Left forelimb (tissue), 1 donor: ENCODE measurements around the gene WASL.
"Not testable (repeated sequence)": the region's sequence is repeated elsewhere in the genome, so short reads cannot be mapped to it uniquely, and the experiment has no call there.

Experiments
- DNase-seq: peaks from one replicate; pipeline ENCODE4 v3.0.0-alpha.2; 2018; ENCODE audit warnings: low spot score

Gene WASL

DNA sequence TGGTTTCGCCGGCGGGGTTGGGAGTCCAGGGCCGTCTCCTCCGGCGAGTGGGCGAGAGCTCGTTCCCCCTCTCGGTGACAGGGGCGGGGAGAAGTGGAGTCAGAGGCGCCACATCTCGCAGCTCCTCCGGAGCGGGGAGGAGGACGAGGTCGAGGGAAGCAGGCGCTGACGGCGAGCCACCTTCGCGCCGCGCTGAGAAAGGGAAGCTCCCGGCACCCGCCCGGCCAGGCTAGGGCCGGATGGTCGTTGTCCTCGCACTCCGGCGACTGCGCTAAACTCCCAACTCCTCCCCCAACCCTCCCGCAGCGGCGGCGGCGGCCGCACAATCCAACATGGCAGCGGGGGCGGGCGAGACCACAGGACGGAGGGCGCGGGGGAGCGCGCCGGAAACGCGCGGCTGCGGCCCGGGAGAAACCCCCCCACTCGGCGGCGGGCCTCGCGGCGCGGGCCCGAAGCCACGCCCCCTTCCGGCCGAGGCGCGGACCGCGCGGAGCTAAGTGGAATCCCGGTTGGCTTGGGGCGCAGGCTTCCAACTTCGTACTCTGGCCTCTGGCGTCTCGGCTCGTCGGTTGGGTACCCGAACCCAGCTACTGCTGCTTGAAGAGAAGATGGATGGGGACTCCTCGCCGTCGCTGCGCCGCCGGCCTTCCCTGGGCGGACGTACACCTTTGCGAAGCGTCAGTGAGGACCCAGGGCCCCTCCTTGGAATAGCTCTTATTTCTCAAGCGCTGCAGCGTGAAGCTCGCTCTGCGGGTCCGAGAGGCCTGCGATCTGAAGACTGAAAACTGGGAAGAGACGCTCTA is at the start of gene WASL:
TSS of gene WASL (minus strand) at position 270 of the 803 bp plus-strand sequence. CDS start at position 1, 269 bp downstream.
- peak; percentile 96 for DNase-seq

DNA sequence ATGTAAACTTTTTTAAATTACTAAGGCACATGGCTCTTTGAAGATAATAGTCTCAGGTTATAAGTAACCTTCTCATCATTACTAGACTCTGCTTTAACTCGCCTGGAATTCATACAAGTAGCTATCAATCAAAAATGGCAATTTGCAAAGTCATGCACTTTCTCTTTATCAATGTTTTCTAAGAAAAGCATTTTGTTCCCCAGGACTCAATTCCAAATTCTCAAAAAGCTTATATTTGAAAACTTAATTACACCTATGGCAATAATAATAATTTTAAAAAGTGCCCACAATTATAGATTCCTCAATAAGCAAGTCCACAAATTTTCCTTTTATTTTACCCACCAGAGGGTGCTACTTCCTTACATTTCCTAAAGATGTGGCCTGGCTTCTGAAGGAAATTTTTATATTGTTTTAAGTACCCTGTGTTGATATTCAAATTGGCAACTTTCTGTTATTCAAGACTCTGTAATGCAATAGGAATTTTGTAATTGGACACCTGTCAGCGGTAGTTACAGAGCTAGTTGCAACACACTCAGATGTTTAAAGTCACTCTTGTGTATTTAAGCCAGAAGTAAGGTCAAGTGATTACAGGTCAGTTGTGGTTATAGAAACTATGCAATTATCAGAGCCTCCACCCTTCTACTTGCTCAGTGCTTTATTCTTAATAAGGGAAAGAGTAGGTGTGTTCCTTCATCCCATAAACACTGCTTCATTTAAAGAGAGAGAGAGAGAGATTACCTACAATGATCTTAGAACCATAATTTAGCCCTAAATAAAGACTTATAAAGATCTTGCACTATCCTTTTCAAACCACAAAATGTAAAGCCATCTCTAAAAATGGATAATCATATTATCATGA is 49.1 kb upstream of the WASL start:
- no peak for DNase-seq

DNA sequence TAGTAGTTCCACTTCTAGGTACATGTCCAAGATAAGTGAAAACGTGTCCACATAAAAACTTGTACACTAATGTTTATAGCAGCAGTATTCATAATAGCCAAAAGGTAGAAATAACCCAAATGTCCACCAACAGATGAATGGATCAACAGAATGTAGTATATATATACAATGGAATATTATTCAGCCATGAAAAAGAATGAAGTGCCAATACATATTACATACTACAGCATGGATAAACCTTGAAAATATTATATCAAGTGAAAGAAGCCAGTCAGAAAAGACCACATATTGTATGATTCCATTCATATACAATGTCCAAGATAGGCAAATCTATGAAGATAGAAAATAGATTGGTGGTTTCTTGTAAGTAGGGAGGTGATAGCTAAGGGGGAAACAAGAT is 47.8 kb upstream of the WASL start:
- DNase-seq: no peak

DNA sequence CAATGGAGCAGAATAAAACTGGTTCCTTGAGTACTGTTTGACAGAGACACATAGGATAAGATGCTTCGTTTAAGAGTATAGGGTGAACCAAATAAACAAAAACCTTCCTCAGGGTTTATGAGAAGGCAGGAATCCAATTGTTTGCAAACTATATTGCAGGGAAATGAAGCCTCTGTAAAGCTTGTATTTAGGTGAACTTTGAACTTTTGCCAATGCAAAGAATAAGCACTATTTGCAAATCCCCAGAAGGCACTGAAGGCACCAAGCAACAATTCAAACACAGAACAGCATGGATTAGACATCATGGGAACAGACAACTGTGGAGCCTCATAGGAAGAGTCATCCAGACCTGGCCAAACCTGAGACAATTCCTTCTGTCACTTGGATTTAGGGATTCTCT is 47.1 kb upstream of the WASL start:
- DNase-seq: no peak

DNA sequence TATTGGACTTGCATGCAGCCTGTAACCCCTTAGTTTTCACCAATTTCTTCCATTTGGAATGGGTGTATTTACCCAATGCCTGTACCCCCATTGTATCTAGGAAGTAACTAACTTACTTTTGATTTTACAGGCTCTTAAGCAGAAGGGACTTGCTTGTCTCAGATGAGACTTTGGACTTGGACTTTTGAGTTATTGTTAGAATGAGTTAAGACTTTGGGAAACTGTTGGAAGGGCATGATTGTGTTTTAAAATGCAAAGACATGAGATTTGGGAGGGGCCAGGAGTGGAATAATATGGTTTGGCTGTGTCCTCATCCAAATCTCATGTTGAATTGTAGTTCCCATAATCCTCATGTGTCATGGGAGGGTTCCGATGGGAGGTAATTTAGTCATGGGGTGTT is 46.3 kb upstream of the WASL start:
- DNase-seq: not testable (repeated sequence)

DNA sequence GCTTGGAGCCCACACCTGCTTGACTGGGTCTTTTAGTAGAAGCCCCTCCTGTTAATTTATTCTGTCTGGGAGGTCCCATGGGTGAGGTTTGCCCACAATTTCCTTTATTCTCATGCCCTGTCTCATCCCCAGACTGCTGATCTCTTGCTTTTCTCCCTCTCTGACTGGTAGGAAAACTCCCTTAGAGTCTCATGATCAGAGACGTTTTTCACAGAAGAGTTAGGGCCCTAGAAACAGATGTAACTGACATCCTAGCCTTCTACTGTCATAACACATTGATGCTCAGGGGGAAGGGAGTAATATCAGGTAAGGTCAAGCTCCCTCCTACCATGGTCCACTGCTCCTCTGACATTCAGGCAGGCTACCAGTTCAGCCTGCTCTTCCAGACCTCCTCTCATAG is 43.7 kb upstream of the WASL start:
- no peak for DNase-seq

DNA sequence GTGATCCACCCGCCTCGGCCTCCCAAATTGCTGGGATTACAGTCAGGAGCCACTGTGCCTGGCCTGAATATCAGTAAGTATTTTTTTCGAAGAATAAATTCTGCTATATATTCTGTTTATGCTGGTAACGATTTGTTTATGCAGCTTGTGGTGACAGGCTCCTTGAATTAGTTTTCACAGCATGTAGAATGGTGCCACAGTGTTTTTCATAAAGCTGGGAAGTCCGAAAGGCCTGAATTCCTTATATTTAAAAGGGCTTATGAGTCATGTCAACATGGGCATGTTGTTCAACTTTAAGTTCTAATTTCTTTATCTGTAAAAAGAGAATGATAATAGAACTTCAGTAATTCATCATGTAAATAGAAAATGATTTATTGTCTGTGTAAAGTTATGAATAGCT is 42.2 kb upstream of the WASL start:
- DNase-seq: no peak

DNA sequence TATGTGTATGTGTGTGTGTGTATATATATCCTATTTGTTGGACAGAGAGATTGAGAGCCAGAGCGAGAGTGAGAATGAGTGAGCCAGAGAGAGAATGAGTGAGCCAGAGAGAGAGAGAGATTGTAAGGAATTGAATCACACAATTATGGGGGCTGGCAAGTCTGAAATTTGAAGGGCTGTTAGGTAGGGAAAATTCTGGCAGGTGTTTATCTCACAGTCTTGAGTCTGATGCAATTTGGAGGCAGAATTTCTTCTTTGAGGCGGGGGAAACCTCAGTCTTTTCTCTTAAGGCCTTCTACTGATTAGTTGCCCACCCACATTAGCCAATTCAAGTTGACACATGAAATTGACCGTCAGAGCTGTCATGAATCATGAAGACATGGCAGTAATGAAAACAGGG is 41.0 kb upstream of the WASL start:
- no peak for DNase-seq

DNA sequence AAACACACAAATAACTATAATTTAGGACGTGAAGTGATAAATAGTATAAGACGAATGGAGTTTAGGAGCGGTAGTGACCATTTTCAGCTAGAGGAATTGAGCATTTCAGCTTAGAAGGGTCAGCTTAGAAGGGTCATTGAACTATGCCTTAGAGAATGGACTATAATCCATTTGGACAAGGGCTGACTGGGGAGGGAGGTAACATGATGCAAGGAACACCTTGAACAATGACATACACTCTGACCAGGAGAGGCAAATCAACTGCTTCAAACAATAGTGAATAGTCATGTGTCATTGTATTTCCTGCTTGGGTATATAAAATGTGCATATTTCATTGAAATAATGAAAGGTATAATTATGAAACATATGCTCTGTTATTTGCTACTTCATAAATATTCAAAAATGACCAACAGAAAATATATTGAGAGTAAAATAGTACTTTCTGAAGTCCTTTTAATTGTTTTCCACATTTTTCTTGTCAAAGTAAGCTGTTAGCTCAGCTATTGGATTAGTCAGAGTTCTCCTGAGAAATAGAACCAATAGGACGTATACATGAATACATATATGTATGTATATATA is 40.5 kb upstream of the WASL start:
- no peak for DNase-seq

DNA sequence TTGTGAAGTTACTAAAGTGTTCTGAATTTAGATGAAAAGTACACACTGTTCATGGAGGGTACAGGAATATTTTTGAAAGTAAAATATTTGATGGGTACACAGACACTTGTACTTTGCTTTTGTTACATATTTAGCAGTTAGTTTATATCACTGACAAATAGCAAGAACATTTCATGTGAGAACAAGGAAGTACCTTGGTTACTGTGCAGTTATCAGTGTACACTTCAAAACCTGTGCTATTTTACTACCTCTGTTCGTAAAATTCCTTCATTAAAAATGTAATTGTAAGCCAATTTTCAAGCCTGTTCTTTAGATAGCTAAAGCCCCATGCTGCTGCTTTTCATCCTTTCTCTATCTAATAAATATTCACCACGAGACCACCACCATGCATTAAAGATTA is 39.8 kb upstream of the WASL start:
- no peak for DNase-seq

DNA sequence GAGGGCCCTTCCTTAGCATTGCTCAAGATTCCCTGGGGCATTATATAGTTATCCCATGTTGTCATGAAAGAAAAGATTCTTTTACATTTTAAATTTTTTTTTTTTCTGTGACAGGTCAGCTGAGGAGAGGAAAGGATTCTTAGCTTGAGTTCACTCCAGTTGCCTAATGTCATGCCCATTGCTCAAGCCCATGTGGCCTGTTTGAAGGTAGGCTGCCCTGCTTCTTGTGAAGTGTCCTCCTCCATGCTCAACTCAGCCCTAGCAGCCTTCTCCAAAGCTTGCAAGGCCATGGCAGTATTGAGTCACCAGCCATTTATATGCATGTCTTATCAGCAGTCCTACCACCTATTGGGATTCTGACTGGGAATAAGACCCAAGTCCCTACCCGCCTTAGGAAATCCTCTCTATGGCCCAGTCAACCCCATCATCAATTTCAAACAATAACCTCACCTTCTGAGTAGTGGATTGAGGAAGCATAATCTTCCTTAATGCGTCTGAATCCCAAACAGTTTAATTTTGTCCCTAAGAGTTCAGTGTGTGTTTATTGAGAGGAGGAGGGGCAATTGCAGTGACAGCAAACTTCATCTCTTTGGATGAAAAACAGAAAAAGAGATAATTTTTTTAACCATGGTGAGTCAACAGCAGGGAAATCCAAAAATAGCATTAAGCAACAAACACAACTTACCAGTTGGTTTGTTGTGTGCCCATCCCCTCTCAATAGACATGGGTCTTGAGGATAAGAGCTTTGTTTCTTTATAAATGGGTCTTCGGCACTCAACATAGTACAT is 38.6 kb upstream of the WASL start:
- no peak for DNase-seq

DNA sequence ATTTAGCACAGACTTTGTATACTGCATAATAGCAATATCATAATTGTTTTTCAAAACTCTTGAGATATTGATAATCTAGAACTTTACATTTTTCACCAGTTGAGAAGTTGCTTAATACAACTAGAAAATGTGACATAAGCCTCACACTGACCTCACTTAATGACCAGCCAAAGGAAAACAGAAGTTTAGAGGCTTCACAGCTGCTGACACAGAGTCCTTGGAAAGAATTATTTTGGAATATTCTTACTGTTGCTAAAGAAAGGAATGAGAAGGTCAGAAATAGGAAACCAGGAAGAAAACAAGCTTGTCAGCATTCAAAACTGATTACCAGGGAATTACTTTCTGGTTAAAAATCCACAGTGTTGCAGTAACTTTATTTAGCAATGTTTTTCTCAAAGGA is 35.5 kb upstream of the WASL start:
- no peak for DNase-seq

DNA sequence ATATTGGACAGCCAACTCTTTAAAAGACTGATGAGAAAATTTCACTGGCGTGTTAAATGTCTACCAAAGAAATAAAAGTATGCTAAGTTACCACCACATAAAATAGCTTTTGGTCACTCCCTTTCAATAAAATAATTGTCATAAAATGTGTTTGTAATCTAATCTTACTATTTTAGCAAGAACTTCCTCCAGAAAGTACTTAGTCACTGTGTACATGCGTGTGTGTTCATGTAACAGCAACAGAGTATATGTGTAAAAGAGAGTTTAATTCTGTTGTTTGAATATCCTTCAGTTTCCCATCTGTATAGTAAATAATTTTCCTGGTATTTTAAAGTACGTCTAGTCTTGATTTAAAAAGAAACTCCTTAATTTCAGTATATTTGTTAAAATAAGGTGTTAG is 35.0 kb upstream of the WASL start:
- no peak for DNase-seq

DNA sequence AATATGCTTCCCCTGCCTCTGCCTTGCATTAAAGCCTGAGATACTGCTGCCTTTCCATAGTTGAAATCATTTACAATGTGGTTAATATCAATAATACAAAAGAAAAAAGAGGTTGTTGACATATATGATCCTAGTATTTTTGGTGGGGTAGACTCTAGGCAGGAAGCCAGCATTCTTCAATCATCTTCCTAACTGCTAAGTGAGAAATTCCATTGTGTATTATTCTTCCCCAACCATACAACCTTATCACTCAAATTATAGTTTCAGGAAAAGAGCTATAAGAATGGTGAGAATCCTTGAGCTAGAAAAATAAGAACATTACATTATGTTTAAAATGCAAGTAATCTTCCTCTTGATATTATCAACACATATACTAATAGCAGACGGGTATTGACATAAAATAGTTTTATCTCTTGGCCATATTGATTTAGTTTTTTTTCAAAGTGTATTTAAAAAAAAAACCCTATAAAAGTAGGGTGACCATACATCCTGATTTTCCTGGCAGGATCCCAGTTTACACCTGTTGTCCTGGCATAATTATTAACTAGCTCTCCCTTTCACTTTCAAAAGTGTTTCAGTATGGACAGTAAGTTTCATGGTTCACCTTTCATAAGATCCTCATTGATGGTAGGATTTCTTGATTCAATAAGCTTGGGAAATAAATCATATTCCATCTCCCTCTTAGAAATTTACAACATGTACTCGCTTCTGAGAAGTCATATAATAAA is 33.4 kb upstream of the WASL start:
- DNase-seq: no peak

DNA sequence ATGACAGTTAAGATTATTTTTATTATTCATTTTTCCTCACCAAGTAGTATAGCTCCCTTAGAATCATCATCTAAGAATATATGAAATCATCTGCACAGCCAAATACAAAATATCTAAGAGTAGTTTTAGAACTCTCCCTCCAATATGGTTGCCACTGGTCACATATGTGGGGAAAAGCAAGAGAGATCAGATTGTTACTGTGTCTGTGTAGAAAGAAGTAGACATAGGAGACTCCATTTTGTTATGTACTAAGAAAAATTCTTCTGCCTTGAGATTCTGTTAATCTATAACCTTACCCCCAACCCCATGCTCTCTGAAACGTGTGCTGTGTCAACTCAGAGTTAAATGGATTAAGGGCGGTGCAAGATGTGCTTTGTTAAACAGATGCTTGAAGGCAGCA is 31.7 kb upstream of the WASL start:
- DNase-seq: not testable (repeated sequence)

DNA sequence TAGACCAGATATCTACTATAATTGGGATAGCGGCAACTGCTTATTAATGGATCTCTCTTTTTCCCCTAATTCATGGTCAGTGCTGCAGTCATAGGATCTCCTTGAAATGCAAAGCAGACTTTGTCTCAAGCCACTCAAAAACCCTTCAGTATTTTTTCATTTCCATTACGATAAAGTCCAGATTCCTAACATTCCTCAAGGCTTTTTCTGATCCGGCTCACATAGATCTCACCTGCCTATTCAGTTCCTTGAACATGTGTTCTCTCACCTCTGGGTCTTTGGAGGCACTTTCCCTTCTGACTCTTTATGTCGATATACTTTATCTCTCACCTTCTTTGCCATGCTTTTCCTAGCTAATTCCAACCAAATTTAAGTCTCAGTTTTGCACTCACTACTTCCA is 25.7 kb upstream of the WASL start:
- DNase-seq: no peak

DNA sequence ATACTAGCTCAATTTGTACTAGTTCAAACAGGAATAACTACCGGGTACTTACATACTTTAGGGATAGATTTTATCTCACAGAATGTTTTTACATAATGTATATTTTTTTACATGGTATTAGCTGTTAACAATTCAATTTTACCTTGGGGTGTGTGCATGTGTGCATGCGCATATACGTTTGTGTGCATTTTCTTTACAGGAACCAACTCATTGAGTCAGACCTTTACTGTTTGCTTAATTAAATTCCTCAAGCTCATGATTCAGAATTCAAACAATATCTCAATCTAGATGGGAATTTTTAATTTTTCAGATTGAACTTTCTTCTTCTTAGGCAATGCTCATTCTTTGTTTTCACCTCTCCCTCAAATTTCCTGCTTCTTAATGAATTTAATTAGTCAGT is 24.7 kb upstream of the WASL start:
- no peak for DNase-seq

DNA sequence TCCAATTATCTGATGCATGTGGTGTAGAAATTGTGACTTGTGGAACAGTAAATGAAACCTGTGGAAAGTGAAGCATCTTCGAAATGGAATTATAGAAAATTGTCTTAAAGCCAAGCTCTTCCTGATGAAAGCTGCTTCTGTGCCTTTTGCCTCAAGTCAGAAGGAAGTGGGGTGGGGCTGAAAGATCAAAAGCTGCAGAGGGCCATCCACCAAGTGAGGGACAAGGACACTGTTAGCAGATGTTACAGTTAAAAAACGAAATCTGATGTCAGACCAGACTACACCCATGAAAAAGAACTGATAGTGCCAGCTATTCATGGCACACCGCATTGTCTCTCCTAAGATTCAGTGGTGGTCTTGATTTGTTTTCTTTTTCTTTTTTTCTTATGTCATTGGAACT is 23.8 kb upstream of the WASL start:
- no peak for DNase-seq

DNA sequence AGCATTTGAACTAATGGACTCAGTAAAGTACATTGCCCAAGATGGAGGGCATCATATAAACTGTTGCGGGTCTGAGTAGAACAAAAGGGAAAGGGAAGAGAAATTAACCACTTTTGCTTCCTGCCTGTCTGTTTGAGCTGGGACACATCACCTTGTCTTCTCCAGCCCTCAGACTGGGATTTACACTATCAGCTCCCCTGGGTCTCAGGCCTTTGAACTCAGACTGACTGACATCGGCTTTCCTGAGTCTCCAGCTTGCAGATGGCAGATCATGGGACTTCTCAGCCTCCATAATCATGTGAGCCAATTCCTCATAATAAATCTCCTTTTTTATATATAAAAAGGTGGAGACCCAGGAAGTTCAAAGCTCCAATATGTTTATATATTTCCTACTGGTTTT is 23.0 kb upstream of the WASL start:
- no peak for DNase-seq

DNA sequence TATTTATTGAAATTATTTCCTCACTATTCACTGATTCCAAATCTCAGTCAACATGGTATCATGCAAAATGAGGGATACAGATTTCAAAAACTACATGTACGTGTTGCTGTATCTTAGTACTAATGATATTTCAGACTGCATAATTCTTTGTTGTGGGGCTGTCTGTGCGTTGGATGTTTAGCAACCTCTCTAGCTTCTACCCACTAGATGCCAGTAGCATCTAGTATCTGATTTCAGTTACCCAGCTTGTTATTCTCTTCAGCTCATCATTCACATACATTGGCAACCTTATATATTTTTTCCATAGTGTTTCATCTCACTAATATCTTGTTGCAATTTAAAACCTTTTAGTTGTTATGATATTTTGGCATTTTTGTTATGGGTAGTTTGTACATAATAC is 22.5 kb upstream of the WASL start:
- no peak for DNase-seq

DNA sequence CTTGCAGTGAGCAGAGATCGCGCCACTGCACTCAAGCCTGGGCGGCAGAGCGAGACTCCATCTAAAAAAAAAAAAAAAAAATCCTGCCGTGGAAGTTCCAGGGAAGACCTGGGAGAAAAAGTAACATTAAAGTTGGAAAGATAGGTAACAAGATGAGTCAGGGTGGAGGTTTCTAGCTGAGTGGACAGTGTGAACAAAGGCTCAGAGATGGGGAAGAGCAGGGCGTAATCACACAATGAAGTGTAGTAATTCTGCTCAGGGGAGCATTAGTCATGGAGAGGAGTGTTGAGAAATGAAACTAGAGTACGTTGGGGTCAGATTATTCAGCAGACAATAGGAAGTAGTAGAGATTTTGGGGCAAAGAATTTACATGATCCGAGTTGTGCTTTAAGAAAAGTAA is 21.6 kb upstream of the WASL start:
- DNase-seq: no peak

DNA sequence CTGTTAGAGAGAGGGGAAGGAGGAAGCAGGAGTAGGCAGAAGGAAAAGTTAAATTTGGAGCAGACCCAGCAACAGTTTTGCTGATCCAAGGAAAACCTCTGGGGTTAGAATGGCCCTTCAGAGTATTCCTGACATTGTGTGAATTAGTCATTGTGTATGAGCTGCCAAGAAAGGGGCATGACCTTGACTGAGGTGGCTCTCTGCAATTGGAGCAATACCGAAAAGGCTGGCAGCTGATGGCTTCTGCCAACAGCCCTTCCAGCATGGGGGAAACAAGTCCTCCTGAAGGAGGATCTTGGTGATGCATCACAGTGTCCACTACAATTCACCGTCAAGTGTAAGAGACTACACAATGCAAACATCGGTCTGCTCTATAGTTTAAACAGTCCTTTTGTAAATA is 20.6 kb upstream of the WASL start:
- no peak for DNase-seq
